ENCODE results near the gene KCNH3.

Gene KCNH3

GRCh38 chr12:49550693-49551252, 11.9 kb downstream of the KCNH3 start:
- FAIRE-seq (no peak), DNase-seq (ENCODE audit: insufficient read length) (no peak)
- TF ChIP-seq TAF1 (IDR thresholded peaks at IDR 0.05; ENCODE audit: borderline replicate concordance, low read depth, low read length) (no peak), POLR2AphosphoS5 (IDR thresholded peaks at IDR 0.05; ENCODE audit: low read depth, low read length) (no peak), POLR2A (IDR thresholded peaks at IDR 0.05; ENCODE audit: low read depth, low read length) (no peak)

- no peak for DNase-seq (ENCODE audit: insufficient read length)
- TF ChIP-seq POLR2A (IDR thresholded peaks at IDR 0.05; ENCODE audit: low read depth, low read length) (no peak), TAF1 (IDR thresholded peaks at IDR 0.05; ENCODE audit: borderline replicate concordance, low read depth, low read length) (no peak), POLR2AphosphoS5 (IDR thresholded peaks at IDR 0.05; ENCODE audit: low read depth, low read length) (no peak)
- FAIRE-seq: no peak
Measured at GRCh38 chr12:49552014-49552413, 13.2 kb downstream of the KCNH3 start.

GRCh38 chr12:49552425-49552824, 13.6 kb downstream of the KCNH3 start:
- FAIRE-seq: no peak
- TF ChIP-seq POLR2A (IDR thresholded peaks at IDR 0.05; ENCODE audit: low read depth, low read length) (no peak), POLR2AphosphoS5 (IDR thresholded peaks at IDR 0.05; ENCODE audit: low read depth, low read length) (no peak), TAF1 (IDR thresholded peaks at IDR 0.05; ENCODE audit: borderline replicate concordance, low read depth, low read length) (no peak)
- DNase-seq (ENCODE audit: insufficient read length): no peak

GRCh38 chr12:49552899-49553298, 14.1 kb downstream of the KCNH3 start:
- TF ChIP-seq TAF1 (IDR thresholded peaks at IDR 0.05; ENCODE audit: borderline replicate concordance, low read depth, low read length): no peak
- no peak for TF ChIP-seq POLR2AphosphoS5 (IDR thresholded peaks at IDR 0.05; ENCODE audit: low read depth, low read length)
- FAIRE-seq (no peak), DNase-seq (ENCODE audit: insufficient read length) (no peak)

GRCh38 chr12:49553512-49554088, 14.8 kb downstream of the KCNH3 start:
- TF ChIP-seq TAF1 (IDR thresholded peaks at IDR 0.05; ENCODE audit: borderline replicate concordance, low read depth, low read length) (no peak), POLR2A (IDR thresholded peaks at IDR 0.05; ENCODE audit: low read depth, low read length) (no peak), POLR2AphosphoS5 (IDR thresholded peaks at IDR 0.05; ENCODE audit: low read depth, low read length) (no peak)
- no peak for DNase-seq (ENCODE audit: insufficient read length)
- FAIRE-seq: no peak

GRCh38 chr12:49554266-49554665, 15.4 kb downstream of the KCNH3 start:
- FAIRE-seq (no peak), DNase-seq (ENCODE audit: insufficient read length) (no peak)
- TF ChIP-seq TAF1 (IDR thresholded peaks at IDR 0.05; ENCODE audit: borderline replicate concordance, low read depth, low read length) (no peak), POLR2AphosphoS5 (IDR thresholded peaks at IDR 0.05; ENCODE audit: low read depth, low read length) (no peak), POLR2A (IDR thresholded peaks at IDR 0.05; ENCODE audit: low read depth, low read length) (no peak)

GRCh38 chr12:49555631-49556390, 17.0 kb downstream of the KCNH3 start:
- TF ChIP-seq POLR2AphosphoS5 (IDR thresholded peaks at IDR 0.05; ENCODE audit: low read depth, low read length) (peak; percentile 59), POLR2A (IDR thresholded peaks at IDR 0.05; ENCODE audit: low read depth, low read length) (peak; percentile 49), TAF1 (IDR thresholded peaks at IDR 0.05; ENCODE audit: borderline replicate concordance, low read depth, low read length) (no peak)
- FAIRE-seq (no peak), DNase-seq (ENCODE audit: insufficient read length) (no peak)

GRCh38 chr12:49556391-49557186, 17.8 kb downstream of the KCNH3 start:
- TF ChIP-seq POLR2A (IDR thresholded peaks at IDR 0.05; ENCODE audit: low read depth, low read length) (no peak), POLR2AphosphoS5 (IDR thresholded peaks at IDR 0.05; ENCODE audit: low read depth, low read length) (no peak), TAF1 (IDR thresholded peaks at IDR 0.05; ENCODE audit: borderline replicate concordance, low read depth, low read length) (no peak)
- no peak for FAIRE-seq
- no peak for DNase-seq (ENCODE audit: insufficient read length)

GRCh38 chr12:49557187-49557916, 18.5 kb downstream of the KCNH3 start:
- TF ChIP-seq TAF1 (IDR thresholded peaks at IDR 0.05; ENCODE audit: borderline replicate concordance, low read depth, low read length) (no peak), POLR2A (IDR thresholded peaks at IDR 0.05; ENCODE audit: low read depth, low read length) (no peak; the same call in 1 of the 2 replicates), POLR2AphosphoS5 (IDR thresholded peaks at IDR 0.05; ENCODE audit: low read depth, low read length) (no peak; the same call in 1 of the 2 replicates)
- FAIRE-seq: no peak
- DNase-seq (ENCODE audit: insufficient read length): no peak

- TF ChIP-seq POLR2A (IDR thresholded peaks at IDR 0.05; ENCODE audit: low read depth, low read length) (no peak), TAF1 (IDR thresholded peaks at IDR 0.05; ENCODE audit: borderline replicate concordance, low read depth, low read length) (no peak), POLR2AphosphoS5 (IDR thresholded peaks at IDR 0.05; ENCODE audit: low read depth, low read length) (no peak)
- no peak for FAIRE-seq
- no peak for DNase-seq (ENCODE audit: insufficient read length)
Measured at GRCh38 chr12:49557917-49558215, 19.0 kb downstream of the KCNH3 start.

- no peak for FAIRE-seq
- TF ChIP-seq POLR2A (IDR thresholded peaks at IDR 0.05; ENCODE audit: low read depth, low read length) (no peak), TAF1 (IDR thresholded peaks at IDR 0.05; ENCODE audit: borderline replicate concordance, low read depth, low read length) (no peak), POLR2AphosphoS5 (IDR thresholded peaks at IDR 0.05; ENCODE audit: low read depth, low read length) (no peak)
- no peak for DNase-seq (ENCODE audit: insufficient read length)
Measured at GRCh38 chr12:49558526-49558925, 19.7 kb downstream of the KCNH3 start.
